Measurements from ENCODE around the gene MMP25. TPM values are rescaled to one million over a fixed set of nuclear protein-coding genes. Genes with fewer than 3 reads are reported as not detected.

MMP25 gene
- polyA plus RNA-seq, 1 of the 3 experiments (the other 2 are of a cell fraction): 0.03 TPM

- TF ChIP-seq POLR2AphosphoS5 (IDR thresholded peaks at IDR 0.05; ENCODE audit: low read depth, low read length) (no peak), FOXM1 (IDR thresholded peaks at IDR 0.05; ENCODE audit: low read depth) (no peak), MAX (IDR thresholded peaks at IDR 0.05; ENCODE audit: low read depth) (no peak)
Observed at GRCh38 chr16:3049921-3050481, 3.6 kb downstream of the MMP25 start (continued).

- Histone ChIP-seq H3K27me3 (ENCODE audit: insufficient read depth) (peaks cover 42% of the 10 kb centered on the region), H3K9me2 (no peaks in the 10 kb centered on the region), H3K4me1 (ENCODE audit: control insufficient read depth in 1 of 2, insufficient read depth in 2 of 2, low read depth in 1 of 2, low read length in 1 of 2) (no peaks in the 10 kb centered on the region; a peak in 1 of 4 replicates), H3K36me3 (replicated peaks in 1 of 2; ENCODE audit: control insufficient read depth in 1 of 2, insufficient read depth in 2 of 2, low read length in 1 of 2) (no peaks in the 10 kb centered on the region), H3K79me2 (ENCODE audit: insufficient read depth) (no peaks in the 10 kb centered on the region), H4K20me1 (ENCODE audit: insufficient read depth) (no peaks in the 10 kb centered on the region), H3K4me3 (ENCODE audit: low read depth in 2 of 2, low read length in 1 of 2) (no peak overlapping the region), H3K9me3 (no peaks in the 10 kb centered on the region), H3F3A (replicated peaks; ENCODE audit: insufficient read depth) (peaks cover 4% of the 10 kb centered on the region), H2AFZ (ENCODE audit: low read depth) (no peak overlapping the region), H3K4me2 (no peak overlapping the region), H3K9ac (no peak overlapping the region), H3K27ac (ENCODE audit: low read depth in 2 of 2, low read length in 1 of 2) (no peak overlapping the region)
- CTCF ChIA-PET: interaction anchor here (1.9 to 5.8 kb wide), 3 partner anchors 9 to 22 kb away, joined by 8 to 57 read pairs (median 42); no protein-coding TSS in a partner anchor
- TF ChIP-seq MAX (IDR thresholded peaks at IDR 0.05; ENCODE audit: low read depth) (no peak), FOXM1 (IDR thresholded peaks at IDR 0.05; ENCODE audit: low read depth) (no peak), EZH2phosphoT487 (IDR thresholded peaks at IDR 0.05; ENCODE audit: borderline replicate concordance, low read depth) (no peak), TEAD4 (IDR thresholded peaks at IDR 0.05; ENCODE audit: borderline replicate concordance, insufficient read depth) (no peak), TAF1 (IDR thresholded peaks at IDR 0.05; ENCODE audit: borderline replicate concordance, low read depth, low read length) (no peak), RAD21 (IDR thresholded peaks at IDR 0.05; ENCODE audit: low read length) (no peak), USF1 (IDR thresholded peaks at IDR 0.05; ENCODE audit: borderline replicate concordance, low read depth) (no peak), MEF2A (IDR thresholded peaks at IDR 0.05; ENCODE audit: borderline replicate concordance, low read depth) (no peak), ZBTB33 (IDR thresholded peaks at IDR 0.05; ENCODE audit: borderline replicate concordance, low read depth) (no peak), REST (IDR thresholded peaks at IDR 0.05; ENCODE audit: low read depth, low read length) (no peak), FOXJ3 (CRISPR knock-in tag; IDR thresholded peaks at IDR 0.05) (no peak), CHD2 (IDR thresholded peaks at IDR 0.05; ENCODE audit: low read length, partially characterized antibody) (no peak), GATA2 (CRISPR knock-in tag; IDR thresholded peaks at IDR 0.05) (no peak), RFX5 (IDR thresholded peaks at IDR 0.05; ENCODE audit: low read length) (no peak), EP300 (IDR thresholded peaks at IDR 0.05; ENCODE audit: borderline replicate concordance in 1 of 2, low read depth in 1 of 2, low read length in 1 of 2) (no peak), SIN3A (IDR thresholded peaks at IDR 0.05; ENCODE audit: borderline replicate concordance, low read depth, low read length) (no peak), NFIC (IDR thresholded peaks at IDR 0.05; ENCODE audit: borderline replicate concordance) (no peak), CTCF (IDR thresholded peaks at IDR 0.05) (no peak)
- no peak for DNase-seq
- POLR2A ChIA-PET: interaction anchor here (0.7 kb wide), 1 partner anchor 22 kb away, joined by 4 read pairs; no protein-coding TSS in a partner anchor
- WGBS (ENCODE audit: low lambda C conversion rate): 47% methylated on average over 5 of the region's 5 CpGs
Observed at GRCh38 chr16:3050487-3050886, 4.1 kb downstream of the MMP25 start.

Measured in SK-N-SH (cell line).